ENCODE data around the gene OGFOD2.

DNA sequence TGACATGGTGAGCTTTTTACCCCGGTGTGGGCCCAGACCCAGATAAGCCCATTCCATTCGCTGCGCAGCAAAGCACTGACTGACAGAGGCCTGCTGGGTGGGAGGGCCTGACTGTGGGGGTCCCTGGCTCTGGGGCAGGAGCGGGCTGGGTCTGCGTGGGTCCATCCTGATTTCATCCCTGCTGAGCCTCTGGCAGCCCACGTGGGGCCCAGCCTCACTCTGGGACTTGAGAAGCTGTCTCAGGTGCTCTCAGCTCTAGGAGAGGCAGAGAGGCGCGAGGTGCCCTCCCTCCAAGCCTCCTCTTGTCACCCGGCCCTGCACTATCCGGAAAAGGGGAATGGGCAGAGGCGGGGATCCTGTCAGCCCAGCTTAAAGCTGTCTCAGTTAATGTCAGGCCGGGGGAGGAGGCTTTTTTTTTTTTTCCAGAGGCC lies 9.7 kb upstream of the OGFOD2 start:
- no peak for TF ChIP-seq POLR2A (IDR thresholded peaks at IDR 0.05)
- TF ChIP-seq, protein P1, sequence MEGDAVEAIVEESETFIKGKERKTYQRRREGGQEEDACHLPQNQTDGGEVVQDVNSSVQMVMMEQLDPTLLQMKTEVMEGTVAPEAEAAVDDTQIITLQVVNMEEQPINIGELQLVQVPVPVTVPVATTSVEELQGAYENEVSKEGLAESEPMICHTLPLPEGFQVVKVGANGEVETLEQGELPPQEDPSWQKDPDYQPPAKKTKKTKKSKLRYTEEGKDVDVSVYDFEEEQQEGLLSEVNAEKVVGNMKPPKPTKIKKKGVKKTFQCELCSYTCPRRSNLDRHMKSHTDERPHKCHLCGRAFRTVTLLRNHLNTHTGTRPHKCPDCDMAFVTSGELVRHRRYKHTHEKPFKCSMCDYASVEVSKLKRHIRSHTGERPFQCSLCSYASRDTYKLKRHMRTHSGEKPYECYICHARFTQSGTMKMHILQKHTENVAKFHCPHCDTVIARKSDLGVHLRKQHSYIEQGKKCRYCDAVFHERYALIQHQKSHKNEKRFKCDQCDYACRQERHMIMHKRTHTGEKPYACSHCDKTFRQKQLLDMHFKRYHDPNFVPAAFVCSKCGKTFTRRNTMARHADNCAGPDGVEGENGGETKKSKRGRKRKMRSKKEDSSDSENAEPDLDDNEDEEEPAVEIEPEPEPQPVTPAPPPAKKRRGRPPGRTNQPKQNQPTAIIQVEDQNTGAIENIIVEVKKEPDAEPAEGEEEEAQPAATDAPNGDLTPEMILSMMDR (IDR thresholded peaks at IDR 0.05) = no peak
